Large intestine (tissue), 12 donors: ENCODE measurements around the gene GDI2. TPM values are rescaled to one million over a fixed set of nuclear protein-coding genes. Genes with fewer than 3 reads are reported as not detected.
A peak's percentile ranks its signal among the peaks of the same experiment; 100 is the strongest.
"Not testable (repeated sequence)": the region's sequence is repeated elsewhere in the genome, so short reads cannot be mapped to it uniquely, and the experiment has no call there.

Experiments used
- DNase-seq, 2 donors: peaks; one replicate each; pipeline versions ENCODE4 v3.0.0 to v3.0.0-alpha.2; 2013
- H3K27ac ChIP-seq: one replicate; pipeline ENCODE4 v1.5.1; 2013; ENCODE audit warnings: low read length
- H3K27me3 ChIP-seq: 2 replicates; pipeline ENCODE4 v1.6.1; 2013; ENCODE audit warnings: low read length; ENCODE audit not compliant: control insufficient read depth, insufficient read depth
- H3K36me3 ChIP-seq: 2 replicates; pipeline ENCODE4 v1.6.1; 2013; ENCODE audit warnings: low read length; ENCODE audit not compliant: control insufficient read depth, insufficient read depth
- H3K4me1 ChIP-seq: one replicate; pipeline ENCODE4 v1.6.1; 2013; ENCODE audit warnings: low read length; ENCODE audit not compliant: control insufficient read depth, insufficient read depth
- H3K4me3 ChIP-seq: one replicate; pipeline ENCODE4 v1.5.1; 2013; ENCODE audit warnings: low read length
- H3K9me3 ChIP-seq: one replicate; pipeline ENCODE4 v1.6.1; 2013; ENCODE audit warnings: mild to moderate bottlenecking, low read depth, low read length, moderate library complexity; ENCODE audit not compliant: control insufficient read depth
- WGBS: methylation state at CpG from one replicate; pipeline ENCODE4 v1.1.5; 2013; ENCODE audit warnings: low lambda C conversion rate; ENCODE audit not compliant: insufficient coverage; 5-methylcytosine and 5-hydroxymethylcytosine counted together
- long read RNA-seq, 11 donors: transcript quantifications; one replicate each; lab custom pipeline, GENCODE V29; 2026
- polyA plus RNA-seq: library from polyadenylated mRNA; unstranded; fragments of 120-200 nt; gene quantifications from one replicate; pipeline ENCODE4 v1.2.1, GENCODE V29; 2013

GDI2 gene
- polyA plus RNA-seq, result 313 TPM
- long read RNA-seq, donor 1, transcript GDI2-203 (11 exons, 2,412 nt), result major isoform, 43 of 59 reads
- long read RNA-seq, donor 1, partial matches to known transcripts, result 16 of 59 reads
- long read RNA-seq, donor 1, other reads (novel, unspliced or antisense), result 0 of 59 reads
- long read RNA-seq, donor 2, transcript GDI2-203 (11 exons, 2,412 nt), result major isoform, 92 of 125 reads
- long read RNA-seq, donor 2, partial matches to known transcripts, result 32 of 125 reads
- long read RNA-seq, donor 2, other reads (novel, unspliced or antisense), result 0 of 125 reads
- long read RNA-seq, donor 3, result 0 reads
- long read RNA-seq, donor 4, transcript GDI2-203 (11 exons, 2,412 nt), result major isoform, 9 of 38 reads
- long read RNA-seq, donor 4, partial matches to known transcripts, result 29 of 38 reads
- long read RNA-seq, donor 4, other reads (novel, unspliced or antisense), result 0 of 38 reads
- long read RNA-seq, donor 5, transcript GDI2-203 (11 exons, 2,412 nt), result major isoform, 48 of 49 reads
- long read RNA-seq, donor 5, partial matches to known transcripts, result 0 of 49 reads
- long read RNA-seq, donor 5, other reads (novel, unspliced or antisense), result 0 of 49 reads
- long read RNA-seq, donor 6, transcript GDI2-203 (11 exons, 2,412 nt), result major isoform, 87 of 358 reads
- long read RNA-seq, donor 6, partial matches to known transcripts, result 270 of 358 reads
- long read RNA-seq, donor 6, other reads (novel, unspliced or antisense), result 0 of 358 reads
- long read RNA-seq, donor 7, transcript GDI2-203 (11 exons, 2,412 nt), result major isoform, 38 of 44 reads
- long read RNA-seq, donor 7, partial matches to known transcripts, result 5 of 44 reads
- long read RNA-seq, donor 7, other reads (novel, unspliced or antisense), result 0 of 44 reads
- long read RNA-seq, donor 8, transcript GDI2-203 (11 exons, 2,412 nt), result major isoform, 86 of 570 reads
- long read RNA-seq, donor 8, partial matches to known transcripts, result 482 of 570 reads
- long read RNA-seq, donor 8, other reads (novel, unspliced or antisense), result 0 of 570 reads
- long read RNA-seq, donor 9, transcript GDI2-203 (11 exons, 2,412 nt), result major isoform, 86 of 128 reads
- long read RNA-seq, donor 9, partial matches to known transcripts, result 40 of 128 reads
- long read RNA-seq, donor 9, other reads (novel, unspliced or antisense), result 0 of 128 reads
- long read RNA-seq, donor 10, transcript GDI2-203 (11 exons, 2,412 nt), result major isoform, 118 of 151 reads
- long read RNA-seq, donor 10, partial matches to known transcripts, result 32 of 151 reads
- long read RNA-seq, donor 10, other reads (novel, unspliced or antisense), result 0 of 151 reads
- long read RNA-seq, donor 11, transcript GDI2-203 (11 exons, 2,412 nt), result major isoform, 70 of 85 reads
- long read RNA-seq, donor 11, partial matches to known transcripts, result 14 of 85 reads
- long read RNA-seq, donor 11, other reads (novel, unspliced or antisense), result 0 of 85 reads

DNA sequence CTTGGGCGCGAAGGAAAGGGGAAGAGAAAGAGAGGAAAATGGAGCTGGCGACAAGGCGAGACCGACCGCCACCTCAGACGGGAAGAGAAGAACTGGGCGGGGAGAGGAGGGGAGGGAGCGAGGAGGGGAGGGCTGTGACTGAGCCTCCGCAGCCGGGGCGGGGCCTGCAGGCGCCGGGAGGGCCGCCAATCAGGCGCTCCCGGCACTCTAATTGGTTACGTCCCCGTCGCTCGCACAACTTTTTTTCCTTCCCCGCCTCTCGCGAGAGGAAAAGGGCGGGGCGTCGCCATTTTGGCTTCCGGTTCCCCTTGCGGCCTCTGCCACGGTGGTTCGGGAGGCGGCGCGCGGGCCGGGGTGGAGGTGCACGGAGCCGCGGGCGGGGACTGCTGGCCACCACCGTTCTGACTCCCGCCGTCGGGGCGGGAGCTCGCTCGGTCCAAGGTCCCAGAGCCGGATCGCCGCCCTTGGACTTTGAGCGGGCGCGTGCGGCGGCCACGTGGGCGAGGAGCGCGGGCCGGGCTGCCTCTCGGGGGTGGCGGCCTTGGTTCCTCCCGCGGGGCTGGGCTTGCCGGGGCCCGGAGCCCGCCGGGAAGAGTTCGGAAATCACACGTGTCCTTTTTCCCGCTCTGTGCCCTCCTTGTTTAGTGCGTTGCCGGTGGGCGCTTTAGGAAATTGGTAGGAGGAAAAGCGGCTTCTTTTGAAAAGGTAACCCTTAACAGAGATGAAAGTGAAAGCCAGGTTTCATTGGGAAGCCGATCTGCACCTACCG lies at the start of gene GDI2:
Gene GDI2 (minus strand): TSS at position 94 of the 769 bp plus-strand sequence. CDS start 176 bp downstream, outside the sequence.
- Histone ChIP-seq H3K27ac (peak within 1 kb of the TSS; percentile 99), H3K27me3 (no peaks in the 10 kb centered on the region), H3K9me3 (peaks cover 4% of the 10 kb centered on the region), H3K4me3 (peak within 1 kb of the TSS; percentile 91), H3K36me3 (no peaks in the 10 kb centered on the region), H3K4me1 (peaks cover 27% of the 10 kb centered on the region)
- WGBS, result 0% methylated on average over 4 of the region's 77 CpGs
- DNase-seq, result peak; percentile 98 to 99

DNA sequence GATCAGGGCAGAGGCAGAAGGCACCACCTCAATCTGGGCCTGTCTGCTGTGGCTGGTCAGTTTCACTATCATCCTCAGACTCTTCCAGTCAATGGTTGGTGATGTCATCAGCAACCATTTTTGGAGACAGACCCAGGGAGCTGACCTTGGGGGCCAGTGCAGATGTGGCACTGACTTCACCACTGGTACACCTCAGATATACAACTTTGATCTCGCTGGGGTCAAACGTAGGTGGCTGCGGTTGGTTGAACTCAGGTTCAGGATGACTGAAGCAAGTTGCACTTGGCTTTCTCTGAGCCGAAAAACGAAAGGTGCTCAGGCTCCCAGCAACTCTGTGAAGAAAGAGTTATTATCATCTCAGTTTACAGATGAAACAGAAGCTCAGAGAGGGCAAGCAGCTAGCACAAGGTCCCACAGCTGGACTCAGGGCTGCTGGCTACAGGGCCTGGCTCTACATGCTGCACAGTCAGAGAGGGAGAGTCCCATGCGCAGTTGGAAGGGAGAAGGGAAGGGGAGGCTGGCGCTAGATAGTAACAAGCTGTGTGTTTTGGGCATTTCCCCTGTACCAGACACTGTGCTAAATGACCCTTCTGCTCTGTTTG lies 49.2 kb upstream of the GDI2 start:
- H3K9me3 ChIP-seq, result no peaks in the 10 kb centered on the region
- no CpG with 5 or more reads among the region's 7 CpGs for WGBS
- no peaks in the 10 kb centered on the region for H3K27me3 ChIP-seq
- DNase-seq, result no peak
- H3K4me1 ChIP-seq, result no peaks in the 10 kb centered on the region
- no peak overlapping the region for H3K27ac ChIP-seq
- H3K4me3 ChIP-seq, result no peak overlapping the region
- H3K36me3 ChIP-seq, result peaks cover 5% of the 10 kb centered on the region

DNA sequence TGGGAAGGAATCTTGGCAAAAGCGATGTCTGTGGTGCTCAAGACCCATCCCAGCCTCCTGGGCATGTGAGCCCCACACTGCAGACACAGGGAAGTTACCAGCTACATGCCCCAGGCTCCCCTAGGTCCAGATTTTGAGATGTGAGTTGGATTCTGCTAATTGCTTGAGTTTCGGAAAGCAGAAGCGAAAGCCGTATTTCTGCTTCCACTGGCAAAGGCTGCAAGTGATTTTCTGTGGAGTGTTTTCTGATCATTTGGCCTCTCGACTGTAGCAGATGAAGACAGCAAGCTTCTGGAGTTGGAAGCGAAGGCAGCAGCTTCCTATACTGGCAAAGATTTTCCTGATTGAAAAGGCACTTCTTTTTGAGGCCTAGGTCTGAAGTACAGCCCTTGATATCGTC lies 46.8 kb upstream of the GDI2 start:
- DNase-seq, result no peak
- Histone ChIP-seq H3K27ac (no peak overlapping the region), H3K36me3 (peaks cover 5% of the 10 kb centered on the region), H3K4me1 (no peaks in the 10 kb centered on the region), H3K27me3 (no peaks in the 10 kb centered on the region), H3K4me3 (no peak overlapping the region), H3K9me3 (no peaks in the 10 kb centered on the region)
- WGBS, result no CpG with 5 or more reads among the region's 7 CpGs

DNA sequence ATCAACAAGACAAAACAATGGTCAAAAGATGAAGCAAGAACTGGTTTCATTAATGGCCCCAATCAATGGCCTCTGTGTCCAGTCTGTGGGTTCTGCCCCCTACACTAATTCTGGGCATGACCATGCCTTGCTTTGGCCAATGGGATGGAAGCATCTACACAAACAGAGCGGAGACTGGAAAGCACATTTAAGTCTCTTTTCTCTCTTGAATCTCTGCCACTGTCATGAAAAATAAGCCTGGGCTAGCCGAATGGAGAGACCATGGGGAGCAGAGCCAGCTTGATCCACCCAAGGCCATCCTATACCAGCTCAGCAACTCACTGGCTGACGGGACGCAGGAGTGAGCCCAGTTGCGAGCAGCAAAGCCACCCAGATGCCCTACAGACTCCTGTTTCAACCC lies 45.6 kb upstream of the GDI2 start:
- Histone ChIP-seq H3K27ac (no peak overlapping the region), H3K36me3 (peaks cover 5% of the 10 kb centered on the region), H3K9me3 (no peaks in the 10 kb centered on the region), H3K4me1 (no peaks in the 10 kb centered on the region), H3K4me3 (no peak overlapping the region), H3K27me3 (no peaks in the 10 kb centered on the region)
- no CpG with 5 or more reads among the region's 5 CpGs for WGBS
- no peak for DNase-seq

DNA sequence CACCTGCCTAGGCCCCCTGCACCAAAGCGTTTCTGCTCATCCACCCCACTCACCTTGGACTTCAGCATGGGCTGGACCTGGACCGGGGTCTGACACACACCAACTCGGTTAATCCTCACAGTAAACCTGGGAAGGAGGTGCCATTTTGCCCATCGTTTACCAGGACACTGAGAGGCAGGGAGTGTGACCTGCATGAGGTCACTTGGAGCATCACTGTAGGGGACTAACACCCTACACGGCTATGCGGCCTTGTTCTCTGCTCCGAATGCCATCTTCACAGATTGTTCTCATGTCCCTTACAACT lies 43.4 kb upstream of the GDI2 start:
- no CpG with 5 or more reads among the region's 7 CpGs for WGBS
- Histone ChIP-seq H3K27ac (no peak overlapping the region), H3K9me3 (no peaks in the 10 kb centered on the region), H3K4me3 (no peak overlapping the region), H3K4me1 (no peaks in the 10 kb centered on the region), H3K36me3 (no peaks in the 10 kb centered on the region), H3K27me3 (no peaks in the 10 kb centered on the region)
- DNase-seq, result no peak

DNA sequence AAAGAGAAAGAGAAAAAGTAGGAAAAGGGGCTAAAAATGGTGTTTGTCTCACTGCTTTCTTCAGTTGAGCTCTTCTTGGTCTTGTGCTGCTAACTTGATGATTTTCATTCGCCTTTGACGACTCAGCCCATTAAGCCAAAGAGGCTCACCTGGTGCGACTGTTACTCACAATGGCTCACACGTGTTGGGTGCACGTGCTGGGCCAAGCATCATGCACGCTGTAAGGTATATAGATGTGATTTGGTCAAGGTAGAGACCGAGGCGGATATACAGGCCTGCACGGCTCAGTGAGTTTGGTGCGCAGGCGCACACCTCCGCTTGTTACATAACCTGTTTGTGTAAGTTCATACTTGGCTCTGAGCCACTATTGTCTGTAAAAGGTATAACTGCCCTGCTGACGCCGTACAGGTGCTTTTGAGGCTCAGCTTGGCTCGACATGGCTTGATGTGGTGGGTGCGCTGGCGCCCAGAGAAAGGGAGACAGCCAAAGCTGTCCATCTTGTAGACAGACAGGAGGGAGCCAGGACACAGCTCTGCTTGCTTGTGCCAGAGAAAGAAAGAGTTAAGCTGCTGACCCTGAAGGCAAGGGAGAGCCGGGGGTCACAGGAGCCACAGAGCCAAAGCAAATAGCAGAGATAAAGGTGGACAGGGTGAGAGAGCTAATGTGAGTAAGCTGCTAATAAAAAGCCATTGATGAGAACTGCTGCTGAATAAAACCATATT lies 42.9 kb upstream of the GDI2 start:
- Histone ChIP-seq H3K27me3 (no peaks in the 10 kb centered on the region), H3K4me3 (no peak overlapping the region), H3K4me1 (no peaks in the 10 kb centered on the region), H3K27ac (no peak overlapping the region), H3K36me3 (no peaks in the 10 kb centered on the region), H3K9me3 (no peaks in the 10 kb centered on the region)
- DNase-seq, result no peak
- no CpG with 5 or more reads among the region's 18 CpGs for WGBS

DNA sequence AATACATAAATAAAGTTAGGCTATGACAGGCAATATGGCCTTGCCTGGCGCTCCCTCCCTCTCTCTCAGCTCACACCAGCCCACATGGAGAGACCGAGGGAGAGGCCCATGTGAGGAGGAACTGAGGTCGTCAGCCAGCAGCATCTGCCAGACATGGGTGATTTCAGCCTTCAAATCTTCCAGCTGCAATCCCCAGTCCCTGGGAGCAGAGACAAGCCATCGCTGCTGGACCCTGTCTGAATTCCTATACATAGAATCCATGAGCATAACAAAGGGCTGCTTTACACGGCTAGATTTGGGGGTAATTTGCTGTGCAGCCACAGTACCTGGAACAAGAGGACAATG lies 40.9 kb upstream of the GDI2 start:
- WGBS, result no CpG with 5 or more reads among the region's 5 CpGs
- H3K4me1 ChIP-seq, result no peaks in the 10 kb centered on the region
- H3K4me3 ChIP-seq, result no peak overlapping the region

DNA sequence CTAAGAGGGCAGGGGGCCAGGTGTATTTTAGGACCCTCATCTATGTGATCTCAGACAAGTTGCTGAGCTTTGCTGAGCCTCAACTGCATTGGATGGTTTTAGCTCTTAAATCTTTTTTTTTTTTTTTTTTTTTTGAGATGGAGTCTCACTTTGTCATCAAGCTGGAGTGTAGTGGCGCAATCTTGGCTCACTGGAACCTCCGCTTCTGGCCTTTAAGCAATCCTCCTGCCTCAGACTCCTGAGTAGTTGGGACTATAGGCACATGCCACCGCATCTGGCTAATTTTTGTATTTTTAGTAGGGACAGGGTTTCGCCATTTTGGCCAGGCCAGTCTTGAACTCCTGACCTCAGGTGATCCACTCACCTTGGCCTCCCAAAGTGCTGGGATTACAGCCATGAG lies 33.4 kb upstream of the GDI2 start:
- no CpG with 5 or more reads among the region's 4 CpGs for WGBS
- not testable (repeated sequence) for H3K4me1 ChIP-seq, H3K27ac ChIP-seq, H3K27me3 ChIP-seq, H3K9me3 ChIP-seq, DNase-seq, H3K36me3 ChIP-seq, H3K4me3 ChIP-seq

More for the DNA sequence above, 40.9 kb upstream of the GDI2 start:
- Histone ChIP-seq H3K27ac (no peak overlapping the region), H3K9me3 (no peaks in the 10 kb centered on the region), H3K27me3 (no peaks in the 10 kb centered on the region), H3K36me3 (no peaks in the 10 kb centered on the region)
- DNase-seq, result no peak
